Tibial nerve (tissue), 4 donors: ENCODE results near the gene DCUN1D5. TPM values are rescaled to one million over a fixed set of nuclear protein-coding genes. Genes with fewer than 3 reads are reported as not detected.

Experiments
- DNase-seq, 2 donors: peaks; one replicate each; pipeline ENCODE4 v3.0.0-alpha.2; 2019; ENCODE audit warnings: low spot score in 2 of 2
- H3K27ac ChIP-seq, 4 donors: fragments of 200-600 bp; sonication (generic) in 3 of 4; one replicate each; pipeline ENCODE4 v1.5.1; 2017 to 2019; ENCODE audit warnings: mild to moderate bottlenecking in 1 of 4
- H3K27me3 ChIP-seq, 2 donors: fragments of 200-600 bp; sonication (generic) in 1 of 2; one replicate each; pipeline versions ENCODE4 v1.5.1 to v1.6.0; 2017 to 2019
- H3K36me3 ChIP-seq, 3 donors: fragments of 200-600 bp; sonication (generic); one replicate each; pipeline ENCODE4 v1.5.1; 2018 to 2019
- H3K4me1 ChIP-seq, 4 donors: fragments of 200-600 bp; sonication (generic) in 3 of 4; one replicate each; pipeline ENCODE4 v1.5.1; 2017 to 2019
- H3K4me3 ChIP-seq, 4 donors: fragments of 200-600 bp; sonication (generic) in 3 of 4; one replicate each; pipeline ENCODE4 v1.5.1; 2017 to 2019; ENCODE audit warnings: mild to moderate bottlenecking in 1 of 4, moderate library complexity in 1 of 4
- H3K9me3 ChIP-seq, 4 donors: fragments of 200-600 bp; sonication (generic) in 3 of 4; one replicate each; pipeline ENCODE4 v1.5.1; 2017 to 2019
- EP300 ChIP-seq, 2 donors: sonication (generic); formaldehyde crosslinking; IDR thresholded peaks; one replicate each; pipeline ENCODE4 v1.6.1; 2017; ENCODE audit warnings: antibody characterized with exemption in 2 of 2, mild to moderate bottlenecking in 1 of 2
- POLR2A ChIP-seq, 2 donors: fragments of 450-650 bp; IDR thresholded peaks; one replicate each; pipeline ENCODE4 v1.6.1; 2017; ENCODE audit warnings: antibody characterized with exemption in 2 of 2, mild to moderate bottlenecking in 2 of 2, moderate library complexity in 2 of 2
- WGBS, 2 donors: methylation state at CpG; one replicate each; pipeline ENCODE4 v1.1.5; 2018; 5-methylcytosine and 5-hydroxymethylcytosine counted together
- total RNA-seq, 4 donors: library from RNA; depleted of rRNA; stranded (reverse); fragments of >200 nt; gene quantifications; one replicate each; pipeline ENCODE4 v1.1.0, GENCODE V29; 2016
- TF ChIP-seq, protein P1 (sequence below), 5 experiments: fragments of 200-600 bp in 3 of 5; fragments of 450-650 bp in 2 of 5; sonication (generic) in 3 of 5; IDR thresholded peaks; one replicate each; pipeline ENCODE4 v1.5.1; 2016 to 2019; ENCODE audit warnings: antibody characterized with exemption in 5 of 5, mild to moderate bottlenecking in 3 of 5, moderate library complexity in 2 of 5

DCUN1D5 gene
- total RNA-seq, 4 donors from 2014 or later = 68.2 to 102 (median 82.9) TPM

GRCh38 chr11:103077554-103077953, 14.4 kb downstream of the DCUN1D5 start:
- H3K4me3 ChIP-seq = no peak overlapping the region
- H3K36me3 ChIP-seq = peaks cover 0 to 77% (median 0%) of the 10 kb centered on the region in 3 donors
- WGBS, 2 donors = 88% methylated on average over 3 of the region's 3 CpGs
- no peaks in the 10 kb centered on the region for H3K4me1 ChIP-seq
- no peak overlapping the region for H3K27ac ChIP-seq
- H3K27me3 ChIP-seq = no peaks in the 10 kb centered on the region
- no peaks in the 10 kb centered on the region for H3K9me3 ChIP-seq
- DNase-seq = no peak
- TF ChIP-seq, protein P1, sequence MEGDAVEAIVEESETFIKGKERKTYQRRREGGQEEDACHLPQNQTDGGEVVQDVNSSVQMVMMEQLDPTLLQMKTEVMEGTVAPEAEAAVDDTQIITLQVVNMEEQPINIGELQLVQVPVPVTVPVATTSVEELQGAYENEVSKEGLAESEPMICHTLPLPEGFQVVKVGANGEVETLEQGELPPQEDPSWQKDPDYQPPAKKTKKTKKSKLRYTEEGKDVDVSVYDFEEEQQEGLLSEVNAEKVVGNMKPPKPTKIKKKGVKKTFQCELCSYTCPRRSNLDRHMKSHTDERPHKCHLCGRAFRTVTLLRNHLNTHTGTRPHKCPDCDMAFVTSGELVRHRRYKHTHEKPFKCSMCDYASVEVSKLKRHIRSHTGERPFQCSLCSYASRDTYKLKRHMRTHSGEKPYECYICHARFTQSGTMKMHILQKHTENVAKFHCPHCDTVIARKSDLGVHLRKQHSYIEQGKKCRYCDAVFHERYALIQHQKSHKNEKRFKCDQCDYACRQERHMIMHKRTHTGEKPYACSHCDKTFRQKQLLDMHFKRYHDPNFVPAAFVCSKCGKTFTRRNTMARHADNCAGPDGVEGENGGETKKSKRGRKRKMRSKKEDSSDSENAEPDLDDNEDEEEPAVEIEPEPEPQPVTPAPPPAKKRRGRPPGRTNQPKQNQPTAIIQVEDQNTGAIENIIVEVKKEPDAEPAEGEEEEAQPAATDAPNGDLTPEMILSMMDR (IDR thresholded peaks at IDR 0.05) = no peak
- TF ChIP-seq EP300 (IDR thresholded peaks at IDR 0.05) = no peak
- no peak for TF ChIP-seq POLR2A (IDR thresholded peaks at IDR 0.05)

- TF ChIP-seq, protein P1 (IDR thresholded peaks at IDR 0.05) = no peak
- no peak for TF ChIP-seq POLR2A (IDR thresholded peaks at IDR 0.05)
- no peak for TF ChIP-seq EP300 (IDR thresholded peaks at IDR 0.05)
- no peaks in the 10 kb centered on the region for H3K27me3 ChIP-seq
- no peaks in the 10 kb centered on the region for H3K9me3 ChIP-seq
- peaks cover 0 to 76% (median 0%) of the 10 kb centered on the region in 3 donors for H3K36me3 ChIP-seq
- WGBS, 2 donors = 89 to 90% methylated on average over 3 of the region's 3 CpGs
- no peak overlapping the region for H3K4me3 ChIP-seq
- no peak overlapping the region for H3K27ac ChIP-seq
- no peaks in the 10 kb centered on the region for H3K4me1 ChIP-seq
- DNase-seq = no peak
These were observed 15.6 kb downstream of the DCUN1D5 start for GRCh38 chr11:103076361-103076760.

DNA sequence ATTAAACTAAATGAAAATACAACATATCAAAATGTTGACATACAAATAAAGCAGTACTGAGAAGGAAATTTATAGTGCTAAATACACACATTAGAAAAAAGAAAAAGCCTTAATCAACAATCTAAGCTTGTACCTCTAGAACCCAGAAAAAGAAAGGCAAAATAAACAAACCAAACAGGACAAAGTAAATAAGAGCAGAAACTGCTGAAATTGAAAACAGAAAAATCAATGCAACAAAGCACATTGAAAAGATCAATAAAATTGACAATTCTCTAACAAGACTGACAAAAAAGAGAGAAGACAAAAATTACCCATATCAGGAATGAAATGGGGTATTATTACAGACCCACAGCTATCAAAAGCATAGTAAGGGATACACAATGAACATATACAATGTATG, 21.0 kb downstream of the DCUN1D5 start:
- Histone ChIP-seq H3K4me1 (no peaks in the 10 kb centered on the region), H3K9me3 (no peaks in the 10 kb centered on the region), H3K36me3 (peaks cover 0 to 38% (median 0%) of the 10 kb centered on the region in 3 donors), H3K4me3 (no peak overlapping the region), H3K27me3 (no peaks in the 10 kb centered on the region), H3K27ac (no peak overlapping the region)
- no peak for DNase-seq
- TF ChIP-seq, protein P1 (IDR thresholded peaks at IDR 0.05) = no peak
- TF ChIP-seq EP300 (IDR thresholded peaks at IDR 0.05) (no peak), POLR2A (IDR thresholded peaks at IDR 0.05) (no peak)

DNA sequence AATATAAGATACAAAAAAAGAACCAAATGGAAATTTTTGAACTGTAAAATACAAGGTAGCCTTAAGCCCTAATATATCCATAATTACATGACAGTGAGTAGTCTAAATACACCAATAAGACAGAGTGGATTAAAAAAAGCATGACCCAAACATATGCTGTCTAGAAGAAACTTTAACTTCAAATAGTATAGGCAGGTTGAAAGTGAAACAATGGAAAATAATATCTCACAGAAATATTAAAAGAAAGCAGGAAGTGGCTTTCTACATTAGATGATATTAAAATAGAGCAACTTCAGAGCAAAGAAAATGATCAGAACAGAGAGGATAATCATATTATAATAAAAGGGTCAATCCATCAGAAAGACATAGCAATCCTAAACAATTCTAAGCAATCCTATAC, 21.8 kb downstream of the DCUN1D5 start:
- Histone ChIP-seq H3K27me3 (no peaks in the 10 kb centered on the region), H3K4me1 (no peaks in the 10 kb centered on the region), H3K9me3 (no peaks in the 10 kb centered on the region), H3K4me3 (no peak overlapping the region), H3K36me3 (peaks cover 0 to 38% (median 0%) of the 10 kb centered on the region in 3 donors), H3K27ac (no peak overlapping the region)
- TF ChIP-seq EP300 (IDR thresholded peaks at IDR 0.05) (no peak), POLR2A (IDR thresholded peaks at IDR 0.05) (no peak)
- TF ChIP-seq, protein P1 (IDR thresholded peaks at IDR 0.05) = no peak
- no peak for DNase-seq

DNA sequence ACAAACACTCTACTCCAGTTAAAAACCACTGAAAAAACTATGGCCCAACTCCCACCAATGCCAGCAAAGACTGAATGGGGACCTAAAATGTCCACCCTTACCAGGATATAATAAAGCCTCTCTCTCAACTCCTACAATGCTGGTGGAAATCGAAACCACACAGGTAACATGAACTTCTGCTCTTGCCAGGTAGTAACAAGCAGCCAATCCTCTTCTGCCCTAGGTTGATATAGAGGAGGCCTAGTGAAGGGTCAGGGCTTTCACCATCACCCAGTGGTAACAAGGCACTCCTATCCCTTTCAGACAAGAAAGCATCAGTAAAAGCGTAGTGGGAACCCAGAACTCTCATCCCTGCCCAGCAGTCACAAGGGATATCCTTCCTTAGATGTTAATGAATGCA, 22.6 kb downstream of the DCUN1D5 start:
- Histone ChIP-seq H3K27me3 (no peaks in the 10 kb centered on the region), H3K36me3 (peaks cover 0 to 34% (median 0%) of the 10 kb centered on the region in 3 donors), H3K9me3 (no peaks in the 10 kb centered on the region), H3K4me1 (no peaks in the 10 kb centered on the region), H3K27ac (no peak overlapping the region), H3K4me3 (no peak overlapping the region)
- 92 to 97% methylated on average over 2 of the region's 2 CpGs for WGBS, 2 donors
- DNase-seq = no peak
- TF ChIP-seq POLR2A (IDR thresholded peaks at IDR 0.05) = no peak
- TF ChIP-seq, protein P1 (IDR thresholded peaks at IDR 0.05) = no peak
